Epithelial cell of esophagus (primary cell): ENCODE results near the gene ARPC1B.
"Not testable (repeated sequence)": the region's sequence is repeated elsewhere in the genome, so short reads cannot be mapped to it uniquely, and the experiment has no call there.

Experiments used
- DNase-seq: peaks from one replicate; pipeline ENCODE4 v3.0.0; 2010; ENCODE audit warnings: low read depth
- H3K4me3 ChIP-seq: 2 replicates; pipeline ENCODE4 v1.5.1; 2011; ENCODE audit warnings: mild to moderate bottlenecking, low read length, control low read depth
- TF ChIP-seq, protein P1 (sequence below): IDR thresholded peaks from 2 replicates; pipeline ENCODE4 v1.5.1; 2011; ENCODE audit warnings: low read depth, mild to moderate bottlenecking, low read length, control low read depth, inconsistent platforms; ENCODE audit not compliant: insufficient read depth; ENCODE audit errors: missing control alignments

Gene ARPC1B

DNA sequence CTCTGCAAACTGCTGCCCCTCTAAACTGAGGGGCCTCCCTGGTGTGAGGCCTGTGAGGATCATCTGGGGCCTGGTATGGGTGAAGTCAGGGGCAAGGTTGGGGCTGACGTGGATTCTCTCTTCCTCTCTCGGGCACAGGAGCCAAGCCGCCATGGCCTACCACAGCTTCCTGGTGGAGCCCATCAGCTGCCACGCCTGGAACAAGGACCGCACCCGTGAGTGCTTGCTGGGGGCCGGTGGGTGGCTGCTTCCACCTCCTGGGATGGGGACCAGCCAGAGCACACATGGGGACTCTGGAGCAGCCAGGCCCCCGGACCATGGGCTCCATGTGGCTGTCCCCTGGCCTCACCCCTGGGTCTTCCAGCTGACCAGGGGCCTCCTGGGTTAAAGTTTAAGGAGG lies 11.0 kb downstream of the ARPC1B start:
- TF ChIP-seq, protein P1, sequence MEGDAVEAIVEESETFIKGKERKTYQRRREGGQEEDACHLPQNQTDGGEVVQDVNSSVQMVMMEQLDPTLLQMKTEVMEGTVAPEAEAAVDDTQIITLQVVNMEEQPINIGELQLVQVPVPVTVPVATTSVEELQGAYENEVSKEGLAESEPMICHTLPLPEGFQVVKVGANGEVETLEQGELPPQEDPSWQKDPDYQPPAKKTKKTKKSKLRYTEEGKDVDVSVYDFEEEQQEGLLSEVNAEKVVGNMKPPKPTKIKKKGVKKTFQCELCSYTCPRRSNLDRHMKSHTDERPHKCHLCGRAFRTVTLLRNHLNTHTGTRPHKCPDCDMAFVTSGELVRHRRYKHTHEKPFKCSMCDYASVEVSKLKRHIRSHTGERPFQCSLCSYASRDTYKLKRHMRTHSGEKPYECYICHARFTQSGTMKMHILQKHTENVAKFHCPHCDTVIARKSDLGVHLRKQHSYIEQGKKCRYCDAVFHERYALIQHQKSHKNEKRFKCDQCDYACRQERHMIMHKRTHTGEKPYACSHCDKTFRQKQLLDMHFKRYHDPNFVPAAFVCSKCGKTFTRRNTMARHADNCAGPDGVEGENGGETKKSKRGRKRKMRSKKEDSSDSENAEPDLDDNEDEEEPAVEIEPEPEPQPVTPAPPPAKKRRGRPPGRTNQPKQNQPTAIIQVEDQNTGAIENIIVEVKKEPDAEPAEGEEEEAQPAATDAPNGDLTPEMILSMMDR, result no peak
- no peak overlapping the region for H3K4me3 ChIP-seq
- DNase-seq, result no peak

DNA sequence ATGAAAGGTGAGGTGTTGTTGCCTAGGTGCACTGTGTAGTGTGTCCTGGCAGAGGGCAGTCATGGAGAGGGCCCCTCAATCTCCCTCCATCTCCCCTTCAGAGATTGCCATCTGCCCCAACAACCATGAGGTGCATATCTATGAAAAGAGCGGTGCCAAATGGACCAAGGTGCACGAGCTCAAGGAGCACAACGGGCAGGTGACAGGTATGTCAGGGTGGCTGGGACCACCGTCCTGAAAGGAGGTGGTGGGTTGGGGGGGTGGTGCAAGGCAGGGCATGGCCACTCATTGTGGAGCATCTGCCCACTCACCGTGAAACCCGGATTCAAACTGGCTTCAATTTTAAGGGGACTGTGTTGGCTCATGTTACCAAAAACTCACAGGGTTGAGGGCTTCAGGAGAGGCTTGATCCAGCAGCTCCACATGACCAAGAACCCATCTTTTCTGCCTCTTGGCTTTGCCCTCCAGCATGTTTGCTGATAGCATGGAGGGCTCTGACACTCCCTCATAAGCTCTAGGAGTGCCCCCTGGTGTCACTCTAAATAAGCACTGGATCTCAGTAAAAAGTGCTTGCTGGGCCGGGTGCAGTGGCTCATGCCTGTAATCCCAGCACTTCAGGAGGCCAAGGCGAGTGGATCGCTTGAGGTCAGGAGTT lies 12.2 kb downstream of the ARPC1B start:
- H3K4me3 ChIP-seq, result no peak overlapping the region
- DNase-seq, result no peak
- TF ChIP-seq, protein P1, result no peak

DNA sequence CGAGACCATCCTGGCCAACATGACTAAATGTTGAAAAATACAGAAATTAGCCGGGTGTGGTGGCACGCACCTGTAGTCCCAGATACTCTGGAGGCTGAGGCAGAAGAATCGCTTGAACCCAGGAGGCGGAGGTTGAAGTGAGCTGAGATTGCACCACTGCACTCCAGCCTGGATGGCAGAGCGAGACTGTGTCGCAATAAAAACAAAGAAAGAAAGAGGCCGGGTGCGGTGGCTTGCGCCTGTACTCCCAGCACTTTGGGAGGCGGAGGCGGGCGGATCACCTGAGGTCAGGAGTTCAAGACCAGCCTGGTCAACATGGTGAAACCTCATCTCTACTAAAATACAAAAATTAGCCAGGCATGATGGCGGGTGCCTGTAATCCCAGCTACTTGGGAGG lies 12.7 kb downstream of the ARPC1B start:
- not testable (repeated sequence) for H3K4me3 ChIP-seq, DNase-seq

DNA sequence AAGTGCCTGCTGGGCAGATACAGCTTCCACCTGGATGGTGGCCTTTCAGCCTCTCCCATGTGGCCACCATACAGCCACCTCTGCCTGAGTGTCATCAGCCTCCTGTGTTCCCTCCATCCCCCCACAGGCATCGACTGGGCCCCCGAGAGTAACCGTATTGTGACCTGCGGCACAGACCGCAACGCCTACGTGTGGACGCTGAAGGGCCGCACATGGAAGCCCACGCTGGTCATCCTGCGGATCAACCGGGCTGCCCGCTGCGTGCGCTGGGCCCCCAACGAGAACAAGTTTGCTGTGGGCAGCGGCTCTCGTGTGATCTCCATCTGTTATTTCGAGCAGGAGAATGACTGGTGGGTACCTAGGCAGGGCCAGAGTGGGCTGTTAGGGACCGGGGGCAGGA lies 13.4 kb downstream of the ARPC1B start:
- H3K4me3 ChIP-seq, result no peak overlapping the region
- TF ChIP-seq, protein P1, result no peak
- DNase-seq, result no peak

DNA sequence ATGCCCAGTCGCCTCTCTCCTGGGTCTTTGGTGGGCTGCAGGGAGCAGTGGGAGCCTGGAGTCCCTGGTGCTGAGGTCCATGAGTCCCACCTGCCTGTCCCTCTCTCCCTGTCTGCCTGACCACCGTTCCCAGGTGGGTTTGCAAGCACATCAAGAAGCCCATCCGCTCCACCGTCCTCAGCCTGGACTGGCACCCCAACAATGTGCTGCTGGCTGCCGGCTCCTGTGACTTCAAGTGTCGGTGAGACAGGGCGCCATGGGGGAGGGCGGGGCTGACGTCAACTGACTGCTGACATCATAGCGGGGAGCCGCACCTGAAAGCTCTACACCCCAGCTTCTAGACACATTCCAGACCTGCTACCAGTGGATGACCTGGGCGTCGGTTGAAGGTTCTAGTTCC lies 15.2 kb downstream of the ARPC1B start:
- no peak overlapping the region for H3K4me3 ChIP-seq
- no peak for DNase-seq

DNA sequence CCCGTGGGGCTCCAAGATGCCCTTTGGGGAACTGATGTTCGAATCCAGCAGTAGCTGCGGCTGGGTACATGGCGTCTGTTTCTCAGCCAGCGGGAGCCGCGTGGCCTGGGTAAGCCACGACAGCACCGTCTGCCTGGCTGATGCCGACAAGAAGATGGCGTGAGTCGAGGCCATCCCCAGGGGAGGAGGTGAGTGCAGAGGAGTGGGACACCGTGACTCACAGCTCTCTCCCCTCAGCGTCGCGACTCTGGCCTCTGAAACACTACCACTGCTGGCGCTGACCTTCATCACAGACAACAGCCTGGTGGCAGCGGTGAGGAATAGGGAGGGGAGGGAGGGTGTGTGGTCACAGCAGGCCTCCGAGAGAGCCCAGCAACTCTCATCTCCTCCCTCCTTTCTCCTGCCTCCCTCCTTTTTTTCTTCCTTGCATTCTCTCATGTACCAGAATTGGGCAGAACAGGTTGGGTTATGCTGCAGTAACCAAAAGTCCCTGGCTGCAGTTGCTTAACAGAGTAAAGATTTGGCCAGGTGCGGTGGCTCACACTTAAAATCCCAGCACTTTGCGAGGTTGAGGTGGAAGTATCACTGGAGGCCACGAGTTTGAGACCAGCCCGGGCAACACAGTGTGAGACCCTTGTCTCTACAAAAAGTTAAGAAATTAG lies 16.5 kb downstream of the ARPC1B start:
- DNase-seq, result no peak
- H3K4me3 ChIP-seq, result no peak overlapping the region
- TF ChIP-seq, protein P1, result no peak

More for the DNA sequence above, 15.2 kb downstream of the ARPC1B start:
- TF ChIP-seq, protein P1, result no peak

DNA sequence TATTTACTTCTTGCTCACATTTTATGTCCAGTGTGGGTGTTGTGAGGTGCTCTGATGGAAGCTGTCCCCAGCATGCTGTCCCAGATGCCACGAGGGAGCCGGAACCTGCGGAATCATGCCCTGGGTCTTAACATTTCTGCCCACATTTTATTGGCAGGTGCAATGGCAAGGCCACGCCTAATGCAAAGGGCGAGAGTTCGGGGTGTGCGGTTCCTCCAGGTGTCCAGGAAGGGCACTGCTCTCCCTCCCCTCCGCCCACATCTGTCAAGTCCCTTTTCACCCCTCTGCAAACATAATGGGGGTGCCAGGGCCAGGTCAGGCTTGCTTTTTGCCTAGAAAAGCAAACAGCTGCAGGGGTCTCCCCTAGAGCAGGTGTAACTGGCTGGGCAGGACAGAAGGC lies 17.5 kb downstream of the ARPC1B start:
- no peak overlapping the region for H3K4me3 ChIP-seq
- TF ChIP-seq, protein P1, result no peak

More for the DNA sequence above, 17.5 kb downstream of the ARPC1B start:
- no peak for DNase-seq
